ENCODE data around the gene LRFN2.

LRFN2 gene

DNA sequence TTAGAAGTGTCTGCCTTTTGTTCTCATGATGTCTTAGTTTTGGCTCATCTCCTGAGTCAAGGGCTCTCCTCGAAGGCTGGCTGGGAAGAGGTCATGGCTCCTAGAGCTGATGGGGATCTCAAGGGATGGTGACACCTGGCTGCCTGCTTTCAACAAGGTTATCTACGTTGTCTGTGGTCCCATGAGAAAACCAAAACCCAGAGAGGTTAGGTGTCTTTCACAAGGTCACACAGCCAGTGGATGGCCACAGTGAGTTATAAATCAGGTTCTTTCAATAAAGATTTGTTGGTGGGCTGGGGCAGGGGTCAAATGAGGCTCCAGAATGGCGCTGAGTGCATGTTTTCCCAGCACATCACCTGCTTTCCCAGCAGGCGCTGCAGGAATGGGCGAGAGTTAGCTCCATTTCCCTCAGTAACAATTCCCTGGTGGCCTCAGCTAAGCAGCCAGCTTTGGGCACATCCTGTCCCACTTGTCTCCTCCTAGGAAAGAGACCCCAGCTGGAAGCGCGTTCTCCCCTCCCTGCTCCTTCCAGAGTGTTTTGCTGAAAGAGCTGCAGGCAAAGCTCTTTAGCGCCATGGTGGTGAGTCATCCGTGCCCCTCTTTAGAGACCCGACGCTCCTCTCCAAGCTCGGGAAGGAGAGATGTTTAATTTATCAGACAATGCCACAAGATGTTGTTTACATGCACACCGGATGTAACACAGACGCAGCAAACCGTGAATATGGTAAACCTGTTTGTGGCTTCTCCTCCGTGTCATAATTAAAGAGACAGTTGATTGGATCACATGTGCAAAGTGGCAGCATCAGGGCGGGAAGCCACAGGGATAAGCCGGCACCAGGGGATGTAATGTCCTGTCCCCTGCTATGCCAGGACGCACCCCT lies 109.7 kb downstream of the LRFN2 start:
- no peaks in the 10 kb centered on the region for H3K9me3 ChIP-seq (ENCODE audit: control insufficient read depth, insufficient read depth, low read length)
- no peaks in the 10 kb centered on the region for H3K36me3 ChIP-seq (ENCODE audit: insufficient read depth, low read length)
- H3K4me1 ChIP-seq (ENCODE audit: insufficient read depth, low read length), result peaks cover 5% of the 10 kb centered on the region; the same call in 1 of the 2 replicates
- no peak overlapping the region for H3K9ac ChIP-seq (ENCODE audit: low read depth, low read length)

DNA sequence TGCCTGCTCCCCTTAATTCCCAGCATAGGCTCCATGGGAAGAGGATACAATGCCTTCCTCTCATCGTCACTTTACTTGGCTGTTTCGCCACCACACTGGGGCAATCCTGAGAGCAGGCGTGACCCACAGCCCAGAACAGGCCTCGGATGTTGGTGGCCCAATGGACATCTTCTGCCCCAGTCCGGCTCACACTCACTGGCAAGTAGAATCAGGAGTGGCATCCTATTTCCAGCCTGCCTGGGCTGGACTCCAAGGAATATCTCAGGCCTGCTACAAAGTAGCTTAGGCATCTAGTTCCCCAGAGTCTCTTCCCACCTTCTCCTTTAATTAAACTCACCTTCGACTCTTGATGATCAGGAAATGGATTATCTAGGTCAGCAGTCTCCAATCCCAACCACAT lies 110.5 kb downstream of the LRFN2 start:
- Histone ChIP-seq H3K9me3 (ENCODE audit: control insufficient read depth, insufficient read depth, low read length) (no peaks in the 10 kb centered on the region), H3K9ac (ENCODE audit: low read depth, low read length) (no peak overlapping the region), H3K36me3 (ENCODE audit: insufficient read depth, low read length) (no peaks in the 10 kb centered on the region), H3K4me1 (ENCODE audit: insufficient read depth, low read length) (peaks cover 5% of the 10 kb centered on the region; the same call in 1 of the 2 replicates)

DNA sequence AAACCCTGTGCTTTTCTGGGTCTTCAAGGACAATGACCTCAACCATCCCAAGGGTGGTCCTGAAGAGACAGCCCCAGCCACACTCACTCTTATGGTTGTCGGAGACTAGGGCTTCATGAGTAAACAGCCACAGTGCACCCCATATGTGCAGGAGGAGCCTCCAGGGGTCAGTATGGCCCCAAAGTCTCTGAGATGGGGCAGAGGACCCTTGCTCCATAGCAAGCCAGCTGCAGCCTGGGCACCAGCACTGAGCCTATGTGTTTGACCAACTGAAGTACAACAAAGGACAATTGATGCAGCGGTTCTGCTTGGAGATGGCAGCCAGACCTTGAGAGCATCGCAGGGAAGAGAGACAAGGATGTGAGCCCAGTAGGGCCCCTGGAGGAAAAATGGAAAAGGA lies 112.2 kb downstream of the LRFN2 start:
- H3K9ac ChIP-seq (ENCODE audit: low read depth, low read length), result no peak overlapping the region
- peaks cover 5% of the 10 kb centered on the region; the same call in 1 of the 2 replicates for H3K4me1 ChIP-seq (ENCODE audit: insufficient read depth, low read length)
- no peaks in the 10 kb centered on the region for H3K9me3 ChIP-seq (ENCODE audit: control insufficient read depth, insufficient read depth, low read length)
- H3K36me3 ChIP-seq (ENCODE audit: insufficient read depth, low read length), result no peaks in the 10 kb centered on the region

DNA sequence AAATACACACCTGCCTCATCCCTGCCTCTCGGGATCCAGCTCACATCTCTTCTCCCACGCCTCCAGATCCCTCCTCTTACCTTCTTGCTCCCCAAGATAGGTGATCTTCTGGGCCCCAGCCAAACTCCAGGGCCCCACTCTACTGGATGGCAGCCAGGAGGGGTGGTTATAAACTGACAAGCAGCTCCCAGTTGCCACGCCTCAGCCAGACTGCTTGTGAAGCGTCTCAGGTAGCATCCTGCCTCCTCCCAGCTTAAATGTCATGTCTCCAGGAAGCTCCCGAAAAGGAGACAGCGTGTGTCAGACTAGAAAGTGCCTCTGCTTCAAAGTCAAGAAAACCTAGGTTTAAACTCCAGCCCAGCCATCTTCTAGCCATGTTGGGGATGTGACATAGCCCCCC lies 114.1 kb downstream of the LRFN2 start:
- Histone ChIP-seq H3K36me3 (ENCODE audit: insufficient read depth, low read length) (no peaks in the 10 kb centered on the region), H3K9me3 (ENCODE audit: control insufficient read depth, insufficient read depth, low read length) (no peaks in the 10 kb centered on the region), H3K9ac (ENCODE audit: low read depth, low read length) (no peak overlapping the region), H3K4me1 (ENCODE audit: insufficient read depth, low read length) (peaks cover 5% of the 10 kb centered on the region; the same call in 1 of the 2 replicates)

DNA sequence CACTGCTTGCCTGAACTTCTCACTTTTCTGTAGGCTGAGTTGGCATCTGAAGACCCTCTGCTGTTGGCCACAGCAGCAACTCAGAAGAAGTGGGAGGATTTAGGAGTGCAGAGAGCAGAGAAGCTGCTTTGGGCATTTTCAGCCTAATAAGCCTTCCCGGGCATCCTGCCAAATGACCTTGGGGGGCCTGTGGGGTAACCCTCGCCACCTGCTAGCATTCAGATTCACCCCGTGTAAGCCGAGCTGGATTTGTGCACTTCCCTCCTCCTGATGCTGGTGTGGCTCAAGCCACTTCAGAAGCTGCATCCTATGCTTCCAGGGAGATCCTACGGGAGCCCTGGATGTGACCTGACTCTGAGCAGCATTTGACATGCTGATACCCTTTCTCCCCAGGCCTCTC lies 114.8 kb downstream of the LRFN2 start:
- Histone ChIP-seq H3K9ac (ENCODE audit: low read depth, low read length) (no peak overlapping the region), H3K4me1 (ENCODE audit: insufficient read depth, low read length) (peaks cover 4% of the 10 kb centered on the region; the same call in 1 of the 2 replicates), H3K36me3 (ENCODE audit: insufficient read depth, low read length) (no peaks in the 10 kb centered on the region), H3K9me3 (ENCODE audit: control insufficient read depth, insufficient read depth, low read length) (no peaks in the 10 kb centered on the region)

DNA sequence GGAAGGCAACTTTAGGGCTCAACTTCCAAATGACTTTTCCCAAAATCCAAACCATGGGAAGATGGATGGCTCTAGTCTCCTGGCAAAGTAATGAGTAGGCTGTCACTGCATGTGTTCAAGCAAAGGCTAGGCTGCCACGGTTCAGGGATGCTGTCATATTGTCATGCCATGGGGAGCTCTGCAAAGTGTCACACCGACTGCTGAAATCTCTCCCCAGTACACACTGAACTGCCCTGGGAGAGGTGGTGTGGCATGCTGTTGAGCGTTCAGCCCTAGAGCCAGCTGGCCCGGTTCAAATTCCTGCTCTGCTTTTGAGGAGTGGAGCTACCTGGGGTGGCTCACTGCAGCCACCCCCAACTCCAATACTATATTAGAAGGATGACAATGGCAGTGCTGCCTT lies 115.9 kb downstream of the LRFN2 start:
- no peaks in the 10 kb centered on the region for H3K4me1 ChIP-seq (ENCODE audit: insufficient read depth, low read length)
- no peak overlapping the region for H3K9ac ChIP-seq (ENCODE audit: low read depth, low read length)
- no peaks in the 10 kb centered on the region for H3K9me3 ChIP-seq (ENCODE audit: control insufficient read depth, insufficient read depth, low read length)
- no peaks in the 10 kb centered on the region for H3K36me3 ChIP-seq (ENCODE audit: insufficient read depth, low read length)

DNA sequence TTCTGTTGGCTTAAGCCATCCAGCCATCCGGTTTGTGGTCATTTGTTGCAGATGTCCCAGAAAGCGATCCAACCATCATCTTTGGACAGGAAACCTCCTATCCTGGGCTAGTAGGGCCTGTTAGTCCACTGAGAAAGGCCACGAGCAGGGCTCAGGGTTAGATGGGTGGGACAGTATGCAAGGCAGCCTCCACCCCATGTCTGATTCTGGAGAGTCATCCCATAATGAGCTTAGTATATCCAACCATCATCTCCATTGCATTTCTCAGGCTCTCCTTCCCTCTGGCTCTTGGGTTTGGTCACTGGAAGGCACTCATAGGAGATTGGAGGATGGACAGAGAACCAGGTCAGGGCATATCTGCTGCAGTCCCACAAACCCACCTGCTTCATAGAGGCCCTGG lies 117.8 kb downstream of the LRFN2 start:
- Histone ChIP-seq H3K9ac (ENCODE audit: low read depth, low read length) (no peak overlapping the region), H3K36me3 (ENCODE audit: insufficient read depth, low read length) (no peaks in the 10 kb centered on the region), H3K4me1 (ENCODE audit: insufficient read depth, low read length) (no peaks in the 10 kb centered on the region), H3K9me3 (ENCODE audit: control insufficient read depth, insufficient read depth, low read length) (no peaks in the 10 kb centered on the region)

DNA sequence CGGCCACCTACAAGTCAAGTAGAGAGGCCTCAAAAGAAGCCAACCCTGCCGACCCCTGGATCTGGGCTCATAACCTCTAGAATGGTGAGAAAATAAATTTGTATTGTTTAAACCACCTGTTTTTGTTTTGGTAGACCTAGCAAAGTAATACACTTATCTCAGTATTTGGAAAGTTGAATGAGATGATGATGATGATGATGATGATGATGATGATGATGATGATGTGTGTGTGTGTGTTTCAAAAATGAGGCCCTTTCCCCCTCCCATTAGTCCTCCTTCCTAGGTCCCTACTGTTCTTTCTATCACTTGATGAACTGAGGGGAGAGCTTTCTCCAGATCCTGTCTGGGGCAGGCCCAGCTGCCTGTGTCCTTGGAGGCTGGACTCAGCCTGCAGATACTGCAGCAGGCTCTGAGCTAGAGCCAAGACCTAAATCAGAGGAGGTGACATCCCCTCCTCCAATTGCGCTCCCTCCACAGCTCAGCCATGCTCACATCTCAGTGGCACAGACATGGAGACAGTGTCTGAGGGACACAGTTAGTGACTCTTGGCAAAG lies 120.1 kb downstream of the LRFN2 start:
- no peak overlapping the region for H3K9ac ChIP-seq (ENCODE audit: low read depth, low read length)
- no peaks in the 10 kb centered on the region for H3K4me1 ChIP-seq (ENCODE audit: insufficient read depth, low read length)
- no peaks in the 10 kb centered on the region for H3K36me3 ChIP-seq (ENCODE audit: insufficient read depth, low read length)
- no peaks in the 10 kb centered on the region for H3K9me3 ChIP-seq (ENCODE audit: control insufficient read depth, insufficient read depth, low read length)

DNA sequence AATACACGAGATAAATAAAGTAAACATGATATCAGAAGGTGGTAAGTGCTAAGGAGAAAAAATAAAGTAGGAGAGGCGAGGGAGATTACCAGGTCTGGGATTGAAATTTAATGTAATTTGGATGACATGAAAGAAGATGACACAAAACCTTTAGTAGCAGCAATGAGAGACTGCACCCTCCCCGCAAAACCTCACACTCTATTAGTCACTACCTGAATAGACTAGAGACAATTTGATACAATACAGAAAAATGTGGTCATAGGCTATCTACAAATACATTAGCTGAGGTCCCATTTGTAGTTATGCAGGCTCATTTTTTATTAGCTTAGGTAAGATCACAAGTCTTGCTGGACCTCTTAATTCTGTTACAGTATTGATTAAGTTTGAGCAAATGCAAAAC lies 125.5 kb downstream of the LRFN2 start:
- H3K9ac ChIP-seq (ENCODE audit: low read depth, low read length), result no peak overlapping the region
- no peaks in the 10 kb centered on the region for H3K9me3 ChIP-seq (ENCODE audit: control insufficient read depth, insufficient read depth, low read length)
- no peaks in the 10 kb centered on the region for H3K4me1 ChIP-seq (ENCODE audit: insufficient read depth, low read length)
- no peaks in the 10 kb centered on the region for H3K36me3 ChIP-seq (ENCODE audit: insufficient read depth, low read length)

DNA sequence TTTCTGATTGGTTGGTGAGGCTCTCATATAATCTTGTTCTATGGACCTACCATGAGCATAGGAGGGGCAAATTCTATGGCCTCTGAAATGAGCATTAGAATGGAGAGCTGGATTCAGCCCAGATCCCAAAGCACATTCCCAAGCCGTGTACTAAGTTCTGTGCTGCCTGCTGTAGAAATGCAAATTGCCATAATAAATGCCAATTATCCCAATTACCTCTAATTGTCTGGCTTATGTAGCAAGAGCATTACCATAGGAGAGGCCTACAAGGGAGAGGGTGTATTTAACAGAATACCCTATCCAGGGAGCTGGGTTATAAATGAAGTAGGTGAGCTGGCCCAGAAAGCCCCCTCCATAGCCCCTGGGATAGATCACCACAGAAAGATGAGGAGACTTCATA lies 126.8 kb downstream of the LRFN2 start:
- H3K9ac ChIP-seq (ENCODE audit: low read depth, low read length), result no peak overlapping the region
- no peaks in the 10 kb centered on the region for H3K9me3 ChIP-seq (ENCODE audit: control insufficient read depth, insufficient read depth, low read length)
- no peaks in the 10 kb centered on the region for H3K36me3 ChIP-seq (ENCODE audit: insufficient read depth, low read length)
- H3K4me1 ChIP-seq (ENCODE audit: insufficient read depth, low read length), result no peaks in the 10 kb centered on the region

DNA sequence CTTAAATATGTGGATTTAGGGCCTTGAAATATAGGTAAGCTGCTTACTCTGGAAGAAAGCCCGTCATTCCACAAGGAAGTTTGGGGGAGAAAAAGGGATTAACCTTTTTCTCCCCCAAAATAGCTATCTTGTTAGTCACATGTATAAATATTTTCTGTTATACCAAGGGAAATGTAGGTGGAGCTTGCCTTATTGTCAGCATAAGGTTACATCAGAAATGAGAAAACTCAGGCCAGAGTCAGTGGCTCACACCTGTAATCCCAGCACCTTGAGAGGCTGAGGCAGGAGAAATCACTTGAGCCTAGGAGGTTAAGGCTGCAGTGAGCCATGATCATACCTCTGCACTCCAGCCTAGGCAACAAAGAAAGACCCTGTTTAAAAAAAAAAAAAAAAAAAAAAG lies 129.9 kb downstream of the LRFN2 start:
- H3K9me3 ChIP-seq (ENCODE audit: control insufficient read depth, insufficient read depth, low read length), result peaks cover 5% of the 10 kb centered on the region; the same call in 1 of the 2 replicates
- H3K4me1 ChIP-seq (ENCODE audit: insufficient read depth, low read length), result no peaks in the 10 kb centered on the region
- H3K9ac ChIP-seq (ENCODE audit: low read depth, low read length), result no peak overlapping the region

DNA sequence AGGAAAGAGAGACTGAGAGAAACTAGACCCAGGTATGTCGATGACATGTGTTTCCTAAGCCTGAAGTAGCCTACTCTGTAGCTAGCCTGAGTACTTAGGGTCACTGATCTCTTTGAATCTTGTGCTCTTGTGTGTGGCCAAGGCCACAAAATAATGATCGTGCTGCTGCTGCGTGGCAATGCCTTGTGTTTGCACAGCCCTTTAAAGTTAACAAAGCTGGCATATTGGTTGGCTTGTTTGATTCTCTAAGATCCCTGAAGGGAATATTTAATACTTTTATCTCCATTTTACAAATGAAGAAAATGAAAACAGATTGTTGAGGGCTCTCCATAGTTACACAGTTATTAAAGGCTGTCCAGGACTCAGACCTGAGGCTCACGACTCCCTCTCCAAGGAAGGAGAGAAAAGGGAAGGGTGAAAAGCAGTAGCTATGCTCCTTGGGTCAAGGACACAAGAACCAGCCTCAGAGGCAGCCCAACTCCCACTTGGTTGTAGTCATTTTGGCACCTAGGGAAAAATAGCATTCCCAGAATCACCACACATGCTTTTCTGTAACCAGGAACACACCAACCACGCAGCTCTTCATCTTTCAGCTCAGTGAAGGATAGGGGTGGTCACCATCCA lies 130.7 kb downstream of the LRFN2 start:
- H3K4me1 ChIP-seq (ENCODE audit: insufficient read depth, low read length), result no peaks in the 10 kb centered on the region
- H3K9me3 ChIP-seq (ENCODE audit: control insufficient read depth, insufficient read depth, low read length), result peaks cover 5% of the 10 kb centered on the region; the same call in 1 of the 2 replicates
- H3K36me3 ChIP-seq (ENCODE audit: insufficient read depth, low read length), result no peaks in the 10 kb centered on the region

More for the DNA sequence above, 129.9 kb downstream of the LRFN2 start:
- no peaks in the 10 kb centered on the region for H3K36me3 ChIP-seq (ENCODE audit: insufficient read depth, low read length)

DNA sequence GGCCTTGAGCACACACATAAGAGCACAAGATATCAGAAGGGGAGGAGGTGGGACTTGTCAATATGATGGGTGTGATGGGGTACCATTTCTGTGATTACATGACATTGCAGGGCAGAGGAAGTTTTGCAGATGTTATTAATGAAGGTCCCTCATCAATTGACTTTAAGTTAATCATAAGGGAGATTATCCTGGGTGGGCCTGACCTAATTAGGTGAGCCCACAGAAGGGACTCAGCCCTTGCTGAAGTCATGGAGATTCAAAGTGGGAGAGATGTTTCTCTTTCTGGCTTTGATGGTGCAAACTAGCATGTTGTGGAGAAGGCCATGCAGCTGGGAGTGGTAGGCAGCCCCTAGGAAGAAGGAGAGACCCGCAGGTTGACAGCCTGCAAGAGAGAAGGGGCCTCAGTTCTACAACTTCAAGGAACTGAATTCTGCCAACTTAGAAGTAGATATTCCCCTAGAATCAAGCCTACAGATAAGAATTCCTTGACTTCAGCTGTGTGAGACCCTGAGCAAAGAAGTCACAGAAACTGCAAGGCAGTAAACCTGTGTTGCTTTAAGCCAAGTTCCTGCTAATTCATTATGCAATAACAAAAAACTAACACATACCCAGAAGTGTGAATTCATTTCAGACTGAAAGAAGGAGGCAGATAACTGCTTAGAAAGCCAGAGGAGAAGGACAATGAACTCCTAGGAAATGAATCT lies 131.3 kb downstream of the LRFN2 start:
- Histone ChIP-seq H3K36me3 (ENCODE audit: insufficient read depth, low read length) (no peaks in the 10 kb centered on the region), H3K9me3 (ENCODE audit: control insufficient read depth, insufficient read depth, low read length) (peaks cover 5% of the 10 kb centered on the region; the same call in 1 of the 2 replicates), H3K4me1 (ENCODE audit: insufficient read depth, low read length) (no peaks in the 10 kb centered on the region), H3K9ac (ENCODE audit: low read depth, low read length) (no peak overlapping the region)

More for the DNA sequence above, 130.7 kb downstream of the LRFN2 start:
- H3K9ac ChIP-seq (ENCODE audit: low read depth, low read length), result no peak overlapping the region

DNA sequence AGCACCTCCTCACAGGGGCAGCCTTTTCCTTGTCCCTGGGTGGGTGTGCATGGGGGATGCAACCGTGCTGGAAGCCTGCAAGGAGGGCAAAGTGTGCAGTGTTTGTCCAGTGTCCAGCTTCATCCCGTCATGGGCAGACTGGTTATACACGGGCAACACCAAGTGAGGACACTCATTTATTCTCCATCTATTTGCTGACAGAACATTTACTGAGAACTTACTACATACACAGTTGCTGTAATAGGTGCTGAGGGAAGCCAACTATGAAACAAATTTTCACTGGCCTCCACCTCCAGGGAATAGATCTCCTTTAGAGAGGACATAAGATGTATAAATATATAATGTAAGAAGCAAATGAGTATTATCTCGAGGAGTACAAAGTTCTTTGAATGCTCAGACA lies 136.7 kb downstream of the LRFN2 start:
- H3K9ac ChIP-seq (ENCODE audit: low read depth, low read length), result no peak overlapping the region
- peaks cover 5% of the 10 kb centered on the region; the same call in 1 of the 2 replicates for H3K9me3 ChIP-seq (ENCODE audit: control insufficient read depth, insufficient read depth, low read length)
- no peaks in the 10 kb centered on the region for H3K4me1 ChIP-seq (ENCODE audit: insufficient read depth, low read length)
- no peaks in the 10 kb centered on the region for H3K36me3 ChIP-seq (ENCODE audit: insufficient read depth, low read length)
